SK-N-SH (cell line): ENCODE data around the gene IMMP1L. TPM values are rescaled to one million over a fixed set of nuclear protein-coding genes. Genes with fewer than 3 reads are reported as not detected.

Source experiments
- CTCF ChIA-PET: fragments of 300-600, 350-600 bp; formaldehyde crosslinking; extraction: SDS; loops from one replicate; lab custom pipeline; 2021; lab: Yijun Ruan, JAX
- POLR2A ChIA-PET: fragments of 350-600 bp; sonication (Branson Sonifier 250); formaldehyde crosslinking; extraction: SDS; loops from one replicate; lab custom pipeline; 2020; ENCODE audit warnings: antibody characterized with exemption, inconsistent platforms; lab: Yijun Ruan, JAX
- DNase-seq: peaks from one replicate; pipeline ENCODE4 v3.0.0; 2012
- H2AFZ ChIP-seq: fragments of 200-600 bp; sonication (generic); 2 replicates; pipeline ENCODE4 v1.8.1; 2016; ENCODE audit warnings: antibody characterized with exemption, mild to moderate bottlenecking, low read depth
- H3F3A ChIP-seq: fragments of 200-600 bp; sonication (generic); replicated peaks from 2 replicates; pipeline ENCODE3; 2016; ENCODE audit warnings: antibody characterized with exemption, mild to moderate bottlenecking; ENCODE audit not compliant: insufficient read depth
- H3K27ac ChIP-seq, 2 experiments: fragments of 200-500 bp in 1 of 2; fragments of 200-600 bp in 1 of 2; sonication (Bioruptor generic) in 1 of 2; sonication (generic), shearing (Covaris generic) in 1 of 2; 2 replicates each; pipeline versions ENCODE4 v1.5.1 to v1.6.1; 2014 to 2016; ENCODE audit warnings: low read depth in 2 of 2, inconsistent platforms in 1 of 2, low read length in 1 of 2, mild to moderate bottlenecking in 1 of 2, mixed read lengths in 1 of 2
- H3K27me3 ChIP-seq: fragments of 200-600 bp; sonication (generic), shearing (Covaris generic); 2 replicates; pipeline ENCODE4 v1.6.1; 2016; ENCODE audit warnings: mixed run types; ENCODE audit not compliant: insufficient read depth
- H3K36me3 ChIP-seq, 2 experiments: fragments of 200-500 bp in 1 of 2; fragments of 200-600 bp in 1 of 2; sonication (Bioruptor generic) in 1 of 2; sonication (generic) in 1 of 2; replicated peaks in 1 of 2; 2 replicates each; pipeline versions ENCODE3 to v1.5.1; 2014 to 2016; ENCODE audit warnings: low read length in 1 of 2, mild to moderate bottlenecking in 1 of 2; ENCODE audit not compliant: insufficient read depth in 2 of 2, control insufficient read depth in 1 of 2
- H3K4me1 ChIP-seq, 2 experiments: fragments of 200-500 bp in 1 of 2; fragments of 200-600 bp in 1 of 2; sonication (Bioruptor generic) in 1 of 2; sonication (generic), shearing (Covaris generic) in 1 of 2; 2 replicates each; pipeline versions ENCODE4 v1.5.1 to v1.6.1; 2014 to 2016; ENCODE audit warnings: low read depth in 1 of 2, low read length in 1 of 2, mixed run types in 1 of 2; ENCODE audit not compliant: insufficient read depth in 2 of 2, control insufficient read depth in 1 of 2
- H3K4me2 ChIP-seq: fragments of 200-600 bp; sonication (generic), shearing (Covaris generic); 2 replicates; pipeline ENCODE4 v1.6.1; 2017; ENCODE audit warnings: mixed run types
- H3K4me3 ChIP-seq, 2 experiments: fragments of 200-500 bp in 1 of 2; fragments of 200-600 bp in 1 of 2; sonication (Bioruptor generic) in 1 of 2; sonication (generic), shearing (Covaris generic) in 1 of 2; 2 replicates each; pipeline versions ENCODE4 v1.5.1 to v1.8.1; 2014 to 2016; ENCODE audit warnings: low read depth in 2 of 2, inconsistent platforms in 1 of 2, low read length in 1 of 2, mild to moderate bottlenecking in 1 of 2, mixed read lengths in 1 of 2, moderate library complexity in 1 of 2
- H3K79me2 ChIP-seq: fragments of 200-600 bp; sonication (generic); 2 replicates; pipeline ENCODE4 v1.8.1; 2017; ENCODE audit warnings: mild to moderate bottlenecking; ENCODE audit not compliant: insufficient read depth
- H3K9ac ChIP-seq: fragments of 200-600 bp; sonication (generic); 2 replicates; pipeline ENCODE4 v1.6.1; 2017; ENCODE audit warnings: mixed run types
- H3K9me2 ChIP-seq: fragments of 200-600 bp; sonication (generic); 2 replicates; pipeline ENCODE4 v1.6.1; 2017; ENCODE audit warnings: mixed run types
- H3K9me3 ChIP-seq: fragments of 200-600 bp; sonication (generic); 2 replicates; pipeline ENCODE4 v1.6.1; 2017; ENCODE audit warnings: mixed run types, mild to moderate bottlenecking, moderate library complexity
- H4K20me1 ChIP-seq: fragments of 200-600 bp; sonication (generic); 2 replicates; pipeline ENCODE4 v1.6.1; 2017; ENCODE audit warnings: mild to moderate bottlenecking, mixed run types; ENCODE audit not compliant: insufficient read depth
- ELF1 ChIP-seq: IDR thresholded peaks from 2 replicates; pipeline ENCODE4 v1.4.0; 2012
- FOXM1 ChIP-seq: IDR thresholded peaks from 2 replicates; pipeline ENCODE4 v1.4.0; 2012; ENCODE audit warnings: low read depth, mild to moderate bottlenecking
- MAX ChIP-seq: IDR thresholded peaks from 2 replicates; pipeline ENCODE4 v1.4.0; 2012; ENCODE audit warnings: low read depth
- PBX3 ChIP-seq: IDR thresholded peaks from 2 replicates; pipeline ENCODE4; 2012
- RCOR1 ChIP-seq: fragments of 150-350 bp; IDR thresholded peaks from 2 replicates; pipeline ENCODE4 v1.6.1; 2017; ENCODE audit warnings: antibody characterized with exemption, low read length
- SIN3A ChIP-seq: IDR thresholded peaks from 2 replicates; pipeline ENCODE4 v1.6.1; 2012; ENCODE audit warnings: low read depth, mild to moderate bottlenecking, low read length, moderate library complexity, borderline replicate concordance
- TAF1 ChIP-seq: IDR thresholded peaks from 2 replicates; pipeline ENCODE4 v1.6.1; 2012; ENCODE audit warnings: low read depth, mild to moderate bottlenecking, low read length, moderate library complexity, borderline replicate concordance
- WGBS: methylation state at CpG from one replicate; pipeline ENCODE4 v1.1.6; 2017; ENCODE audit warnings: low lambda C conversion rate; 5-methylcytosine and 5-hydroxymethylcytosine counted together
- polyA plus RNA-seq, 3 experiments: library from polyadenylated mRNA; depleted of rRNA; stranded (reverse); fragments of >200 nt; gene quantifications; 2 replicates each; pipeline ENCODE4 v1.2.3, GENCODE V29; 2012

IMMP1L gene
- polyA plus RNA-seq, 1 of the 3 experiments (the other 2 are of a cell fraction), result 40.9 TPM

GRCh38 chr11:31387379-31387778 is 122.0 kb downstream of the IMMP1L start (continued):
- no peak for TF ChIP-seq TAF1

GRCh38 chr11:31383116-31383515 is 126.3 kb downstream of the IMMP1L start:
- Histone ChIP-seq H3K4me3 (no peak overlapping the region), H3K4me1 (no peaks in the 10 kb centered on the region), H3K36me3 (no peaks in the 10 kb centered on the region), H3K27ac (no peak overlapping the region), H3K9me2 (no peaks in the 10 kb centered on the region), H3K4me2 (no peak overlapping the region), H2AFZ (no peak overlapping the region), H3K27me3 (no peaks in the 10 kb centered on the region), H3K9me3 (no peaks in the 10 kb centered on the region), H3F3A (no peaks in the 10 kb centered on the region), H3K9ac (no peak overlapping the region), H3K79me2 (peaks cover 4% of the 10 kb centered on the region; the same call in 1 of the 2 replicates), H4K20me1 (no peaks in the 10 kb centered on the region)
- WGBS, result 82% methylated on average over 1 of the region's 1 CpG
- ChIA-PET POLR2A (no interaction called here), CTCF (no interaction called here)
- no peak for DNase-seq
- TF ChIP-seq MAX, result no peak
- no peak for TF ChIP-seq ELF1
- TF ChIP-seq SIN3A, result no peak
- no peak for TF ChIP-seq PBX3
- no peak for TF ChIP-seq TAF1
- no peak for TF ChIP-seq RCOR1
- no peak for TF ChIP-seq FOXM1

Other genes with a start within 250 kb of the IMMP1L start
- gene DCDC1, start 139.9 kb downstream of the IMMP1L start, polyA plus RNA-seq (2012; rRNA removed), result 0.12 and 0.18 TPM in 2 replicates
- gene DNAJC24, start 139.8 kb downstream of the IMMP1L start, polyA plus RNA-seq (2012; rRNA removed), result 6.2 and 8.8 TPM in 2 replicates
- 7.0 and 8.3 TPM in 2 replicates for gene ELP4, start 145 bp upstream of the IMMP1L start, polyA plus RNA-seq (2012; rRNA removed)